Suppressor macrophage treated with lipopolysaccharide for 4 hours (primary cell): ENCODE data around the gene CST5.

ENCODE experiments used
- DNase-seq: peaks from one replicate; pipeline ENCODE4 v3.0.0-alpha.2; 2020

Gene CST5

DNA sequence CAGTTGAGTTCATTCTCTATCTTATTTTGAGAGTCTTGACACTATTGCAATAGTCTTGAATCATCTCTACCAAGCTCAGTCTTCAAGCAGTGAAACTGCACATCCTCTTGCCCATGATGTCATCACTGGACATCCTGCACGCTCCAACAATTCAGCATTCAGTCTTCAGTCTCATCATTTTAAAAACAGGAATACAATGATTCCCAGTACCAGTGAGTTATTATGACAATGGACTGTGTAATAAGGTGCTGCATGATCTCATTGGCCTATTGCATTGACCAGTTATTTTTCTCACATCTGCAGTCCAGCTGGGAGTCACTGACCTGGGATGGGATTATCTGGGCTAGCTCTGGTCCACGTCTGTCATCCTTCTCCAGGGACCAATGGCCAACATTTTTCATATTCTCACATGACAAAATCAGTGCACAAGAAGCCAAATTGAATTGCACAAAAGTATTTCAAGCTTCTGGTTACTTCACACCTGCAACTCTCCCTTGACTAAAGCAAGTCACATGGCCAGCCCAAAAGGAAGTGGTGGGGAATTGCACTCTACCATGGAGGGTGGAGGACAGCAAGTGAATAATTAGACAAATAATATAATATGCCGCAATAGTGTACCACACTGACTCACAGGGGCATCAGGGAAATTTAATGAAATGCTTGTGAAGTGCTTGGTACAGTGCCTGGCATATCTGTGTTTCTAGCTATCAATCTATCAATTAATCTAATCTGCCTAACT, 46.6 kb downstream of the CST5 start:
- DNase-seq: no peak

- peak; percentile 15 for DNase-seq
Measured at GRCh38 chr20:23831961-23832360, 47.6 kb downstream of the CST5 start.

DNA sequence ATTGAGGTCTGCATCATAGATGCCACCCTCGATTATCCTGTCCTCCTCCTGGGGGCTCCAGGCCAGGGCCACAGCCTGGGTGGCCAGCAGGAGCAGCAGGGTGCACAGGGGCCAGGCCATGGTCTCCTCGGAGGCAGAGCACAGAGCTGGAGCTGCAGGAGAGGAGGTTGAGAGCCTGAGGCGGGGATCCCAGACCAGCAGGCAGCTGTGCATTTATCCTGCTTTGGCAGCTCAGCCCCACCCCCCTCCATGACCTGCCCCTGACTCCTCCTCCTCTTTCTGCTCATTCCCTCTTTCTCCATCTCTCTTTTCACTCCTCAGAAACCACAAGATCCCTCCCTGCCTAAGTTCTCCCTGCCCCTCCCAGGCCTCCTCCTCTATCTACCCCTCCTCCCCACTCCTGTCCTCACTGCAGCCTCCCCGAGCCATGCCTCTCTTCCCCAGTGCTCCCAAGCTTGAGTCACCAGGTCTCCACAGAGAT, 53.0 kb downstream of the CST5 start, which contains the start of gene CST2:
Gene CST2 (minus strand): TSS at position 189 of the 481 bp plus-strand sequence. CDS start 69 bp downstream, at position 120.
- no peak for DNase-seq
